ENCODE results near the gene CAP2.

DNA sequence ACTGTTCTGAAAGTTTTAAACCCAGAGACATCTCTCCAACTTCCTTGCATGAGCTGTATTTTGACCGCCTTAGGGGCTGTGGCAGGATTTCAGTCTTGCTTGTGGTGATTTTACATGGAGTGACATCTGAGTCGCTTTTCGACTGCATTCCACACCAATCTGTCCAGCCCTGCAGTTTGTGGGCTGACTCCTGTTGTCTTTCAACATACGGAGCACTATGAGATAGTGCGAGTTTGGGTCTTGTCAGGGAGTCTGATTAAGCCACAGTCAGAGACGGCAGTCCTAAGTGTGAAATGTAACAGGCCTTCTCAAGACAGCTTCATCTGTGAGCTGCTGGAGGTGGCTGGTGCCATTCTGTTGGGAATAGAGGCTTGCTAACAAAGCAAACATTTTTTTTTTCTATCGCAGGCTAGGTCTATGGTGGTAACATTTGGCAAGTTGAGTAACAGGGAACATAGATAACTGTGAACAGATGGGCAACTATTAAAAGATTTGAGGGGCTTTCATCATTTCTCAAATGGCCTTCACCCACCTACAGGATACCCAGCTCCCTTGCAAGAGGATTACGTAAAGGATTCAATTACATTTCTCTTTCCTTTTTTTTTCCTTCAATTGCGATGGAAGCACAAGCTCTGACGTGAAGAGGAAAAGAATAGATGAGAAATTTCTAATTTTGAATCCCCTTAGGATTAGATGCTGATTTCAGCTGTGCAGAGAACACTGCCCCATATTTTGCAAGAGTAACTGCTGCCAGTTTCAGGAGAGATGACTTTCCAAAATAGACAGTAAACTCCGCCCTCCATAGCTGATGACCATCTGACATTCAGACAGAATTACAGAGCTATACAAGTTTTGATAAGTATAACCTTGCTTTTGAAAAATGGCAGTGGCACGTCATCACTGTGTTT is 25.1 kb downstream of the CAP2 start:
- no peak for TF ChIP-seq POLR2A (IDR thresholded peaks at IDR 0.05)
- TF ChIP-seq, protein P1, sequence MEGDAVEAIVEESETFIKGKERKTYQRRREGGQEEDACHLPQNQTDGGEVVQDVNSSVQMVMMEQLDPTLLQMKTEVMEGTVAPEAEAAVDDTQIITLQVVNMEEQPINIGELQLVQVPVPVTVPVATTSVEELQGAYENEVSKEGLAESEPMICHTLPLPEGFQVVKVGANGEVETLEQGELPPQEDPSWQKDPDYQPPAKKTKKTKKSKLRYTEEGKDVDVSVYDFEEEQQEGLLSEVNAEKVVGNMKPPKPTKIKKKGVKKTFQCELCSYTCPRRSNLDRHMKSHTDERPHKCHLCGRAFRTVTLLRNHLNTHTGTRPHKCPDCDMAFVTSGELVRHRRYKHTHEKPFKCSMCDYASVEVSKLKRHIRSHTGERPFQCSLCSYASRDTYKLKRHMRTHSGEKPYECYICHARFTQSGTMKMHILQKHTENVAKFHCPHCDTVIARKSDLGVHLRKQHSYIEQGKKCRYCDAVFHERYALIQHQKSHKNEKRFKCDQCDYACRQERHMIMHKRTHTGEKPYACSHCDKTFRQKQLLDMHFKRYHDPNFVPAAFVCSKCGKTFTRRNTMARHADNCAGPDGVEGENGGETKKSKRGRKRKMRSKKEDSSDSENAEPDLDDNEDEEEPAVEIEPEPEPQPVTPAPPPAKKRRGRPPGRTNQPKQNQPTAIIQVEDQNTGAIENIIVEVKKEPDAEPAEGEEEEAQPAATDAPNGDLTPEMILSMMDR (IDR thresholded peaks at IDR 0.05), result no peak
